NCI-H1694 treated with DMSO at 0.1 percent for 48 hours (cell line): ENCODE data around the gene ID3.

ENCODE experiments used
- DNase-seq: peaks from one replicate; lab custom pipeline; 2025; lab: John Stamatoyannopoulos, UW

ID3 gene, protein sequence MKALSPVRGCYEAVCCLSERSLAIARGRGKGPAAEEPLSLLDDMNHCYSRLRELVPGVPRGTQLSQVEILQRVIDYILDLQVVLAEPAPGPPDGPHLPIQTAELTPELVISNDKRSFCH

DNA sequence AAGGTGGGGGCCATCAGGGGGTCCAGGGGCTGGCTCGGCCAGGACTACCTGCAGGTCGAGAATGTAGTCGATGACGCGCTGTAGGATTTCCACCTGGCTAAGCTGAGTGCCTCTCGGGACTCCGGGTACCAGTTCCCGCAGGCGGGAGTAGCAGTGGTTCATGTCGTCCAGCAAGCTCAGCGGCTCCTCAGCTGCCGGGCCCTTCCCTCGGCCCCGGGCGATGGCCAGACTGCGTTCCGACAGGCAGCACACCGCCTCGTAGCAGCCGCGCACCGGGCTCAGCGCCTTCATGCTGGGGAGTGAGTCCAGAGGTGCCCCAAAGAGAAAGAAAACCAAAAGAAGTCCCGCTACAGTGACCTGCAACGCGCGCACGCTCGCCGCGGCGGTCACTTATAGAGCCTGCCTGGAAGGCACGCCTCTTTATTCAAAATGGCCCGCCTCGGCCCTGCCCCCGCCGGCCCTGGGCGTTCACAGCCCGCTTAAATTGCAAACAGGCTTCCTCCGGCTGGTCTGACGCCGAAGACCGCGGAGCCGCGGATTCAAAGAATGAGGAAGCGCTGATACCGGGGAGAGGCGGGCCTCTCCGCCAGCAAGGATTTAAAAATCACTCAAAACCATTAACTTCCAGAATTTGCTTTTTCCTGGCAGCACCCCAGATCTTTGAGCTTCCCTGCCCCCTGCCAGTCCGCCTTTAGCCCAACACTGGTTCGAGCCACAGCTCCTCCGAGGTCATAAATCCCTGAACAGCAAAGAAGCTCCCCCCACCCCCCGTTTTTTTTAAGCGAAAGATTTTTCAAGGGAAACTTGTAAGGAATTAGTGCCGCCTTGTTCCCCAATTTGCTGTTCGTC is at the start of gene ID3:
ID3 (minus strand) TSS at position 366 of the 849 bp plus-strand sequence; CDS start at position 291, 75 bp downstream.
- peak; percentile 80 for DNase-seq

DNA sequence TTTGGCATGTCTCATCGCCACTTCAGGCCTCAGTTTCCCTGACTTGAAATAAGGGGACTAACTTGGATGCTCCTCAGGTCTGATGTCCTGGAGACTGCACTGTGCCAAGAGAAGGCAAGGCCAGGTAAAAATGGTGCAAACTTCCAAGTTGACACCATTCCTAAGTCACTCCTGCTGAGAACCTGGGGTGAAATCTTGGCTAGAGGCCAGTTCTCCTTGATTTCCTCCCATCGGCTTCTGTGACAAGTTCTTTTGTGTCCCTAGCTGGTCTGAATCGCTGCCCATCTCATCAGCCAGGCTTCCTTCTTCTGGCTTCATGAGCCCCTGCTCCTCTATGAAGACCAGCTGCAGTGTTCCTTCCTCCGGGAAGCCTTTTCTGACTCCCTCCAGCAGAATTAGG is 48.6 kb upstream of the ID3 start:
- DNase-seq: no peak

DNA sequence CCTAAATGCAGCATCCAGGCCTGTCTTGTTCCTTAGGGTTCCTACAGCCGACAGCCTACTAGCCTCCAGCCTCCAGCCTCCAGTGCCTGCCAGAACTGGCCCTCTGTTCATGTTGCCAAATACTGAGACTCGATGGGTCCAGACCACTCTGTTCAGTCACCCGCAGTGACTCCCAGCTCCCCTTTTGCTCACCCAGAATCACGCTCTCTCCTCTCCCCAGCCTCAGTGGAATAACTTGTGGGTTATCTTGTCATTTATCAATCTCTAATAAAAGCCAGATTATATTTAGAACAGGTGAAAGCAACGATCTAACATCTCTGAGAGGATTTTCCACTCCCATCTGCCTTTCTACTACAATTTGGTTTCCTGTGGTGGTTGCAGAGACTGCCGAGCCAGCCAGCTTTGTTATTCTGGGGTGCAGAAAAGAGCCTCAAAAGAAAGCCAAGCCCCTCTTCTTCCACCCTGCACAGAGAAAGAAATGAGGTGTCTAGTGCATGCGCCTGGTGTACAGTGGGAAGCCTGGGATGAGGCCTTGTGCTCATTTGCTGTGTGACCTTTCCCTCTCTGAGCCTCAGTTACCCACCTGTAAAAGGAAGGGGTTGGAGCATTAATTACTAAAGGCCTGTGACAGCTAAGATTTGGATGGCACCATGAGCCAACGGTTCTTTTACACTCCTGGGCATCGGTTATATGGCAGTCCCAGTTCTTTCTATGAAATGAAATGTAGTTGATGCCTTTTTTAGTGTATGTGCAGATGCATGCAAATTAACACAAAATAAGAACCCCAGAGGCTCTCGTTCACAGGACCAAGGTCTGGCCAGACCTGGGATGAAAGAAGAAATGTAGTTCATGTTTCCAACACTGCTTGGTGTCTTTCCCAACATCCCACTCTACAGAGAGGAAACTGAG is 42.9 kb upstream of the ID3 start:
- DNase-seq: no peak

DNA sequence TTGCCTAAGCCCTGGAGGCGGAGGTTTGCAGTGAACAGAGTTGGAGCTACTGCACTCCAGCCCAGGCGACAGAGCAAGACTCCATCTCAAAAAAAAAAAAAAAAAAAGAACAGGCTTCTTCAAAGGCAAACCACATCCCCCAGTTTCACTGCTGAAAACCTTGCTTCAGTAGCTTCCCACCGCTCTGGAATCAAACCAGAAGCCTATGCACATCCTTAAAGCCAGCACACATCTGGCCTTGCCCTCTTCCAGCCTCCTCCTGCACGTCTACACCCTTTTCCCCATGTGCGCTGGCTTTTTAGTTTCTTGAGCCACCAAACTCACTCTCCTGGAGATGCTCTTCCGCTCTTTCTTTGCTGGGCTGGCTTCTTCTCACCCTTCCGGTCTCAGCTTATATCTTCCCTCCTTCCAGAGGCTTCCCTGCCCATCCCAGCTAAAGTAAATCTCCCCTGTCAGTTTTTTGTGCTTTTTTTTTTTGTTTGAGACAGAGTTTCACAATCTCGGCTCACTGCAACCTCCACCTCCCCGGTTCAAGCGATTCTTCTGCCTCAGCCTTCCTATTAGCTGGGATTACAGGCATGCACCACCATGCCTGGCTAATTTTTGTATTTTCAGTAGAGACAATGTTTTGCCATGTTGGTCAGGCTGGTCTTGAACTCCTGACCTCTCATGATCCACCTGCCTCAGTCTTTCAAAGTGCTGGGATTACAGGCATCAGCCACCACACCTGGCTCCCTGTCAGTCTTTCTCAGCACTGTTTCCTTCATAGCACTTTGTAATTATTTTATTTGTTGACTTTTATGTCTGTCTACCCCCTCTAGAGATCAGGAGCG is 42.0 kb upstream of the ID3 start:
- DNase-seq: no peak

DNA sequence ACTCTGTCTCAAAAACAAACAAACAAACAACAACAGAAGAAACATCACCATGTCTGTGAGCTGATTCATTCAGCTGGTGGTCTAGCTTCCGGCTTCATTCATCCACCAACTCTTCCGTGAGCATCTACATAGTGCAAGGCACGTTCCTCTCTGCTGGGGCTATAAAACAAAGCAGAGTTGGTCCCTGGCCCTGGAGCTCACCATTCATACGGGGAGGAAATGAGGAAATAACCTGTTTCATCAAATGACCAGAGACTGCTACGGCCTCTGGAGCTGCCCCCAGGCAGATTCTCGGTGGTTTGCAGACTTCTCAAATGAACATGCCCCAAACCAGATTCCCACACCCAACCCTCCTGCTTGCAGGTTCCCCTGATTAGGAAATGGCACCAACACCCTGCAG is 41.0 kb upstream of the ID3 start:
- no peak for DNase-seq

DNA sequence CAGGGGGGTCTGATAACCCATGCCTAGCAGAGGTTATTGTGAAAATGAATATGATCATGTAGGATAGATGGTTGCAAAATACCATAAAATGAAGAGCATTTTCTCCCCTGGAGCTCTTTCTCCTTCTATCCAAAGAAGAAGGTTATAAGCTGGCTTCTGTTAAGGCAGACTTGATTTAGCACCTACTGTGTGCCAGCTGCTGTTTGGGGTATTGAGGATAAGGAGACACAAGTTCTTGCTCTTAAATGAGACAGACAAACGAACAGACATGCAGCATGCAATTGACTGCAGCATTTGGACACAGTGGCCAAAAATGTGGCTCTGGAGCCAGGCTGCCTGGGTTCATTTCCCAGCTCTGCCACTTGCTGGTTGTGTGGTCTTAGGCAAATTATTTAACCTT is 39.8 kb upstream of the ID3 start:
- no peak for DNase-seq

DNA sequence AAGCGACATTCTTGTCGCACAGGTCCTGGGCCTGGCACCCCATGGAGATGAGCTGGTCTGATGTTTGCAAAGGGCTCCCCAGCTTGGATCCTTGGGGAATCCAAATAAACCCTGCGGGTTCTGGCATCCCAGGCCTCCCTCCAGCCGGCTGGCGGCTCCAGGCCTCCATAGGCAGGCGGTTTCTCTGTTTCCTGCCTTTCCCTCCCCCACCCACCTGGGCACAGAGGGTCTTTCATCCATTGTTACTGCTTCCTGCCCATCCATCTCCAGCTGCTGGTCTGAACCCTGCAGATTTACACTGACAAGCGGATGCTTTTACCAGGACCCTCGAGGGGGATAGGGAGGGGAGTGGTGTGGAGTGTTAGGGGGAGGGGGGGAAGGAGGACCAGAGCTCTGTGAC is 39.1 kb upstream of the ID3 start:
- DNase-seq: no peak

DNA sequence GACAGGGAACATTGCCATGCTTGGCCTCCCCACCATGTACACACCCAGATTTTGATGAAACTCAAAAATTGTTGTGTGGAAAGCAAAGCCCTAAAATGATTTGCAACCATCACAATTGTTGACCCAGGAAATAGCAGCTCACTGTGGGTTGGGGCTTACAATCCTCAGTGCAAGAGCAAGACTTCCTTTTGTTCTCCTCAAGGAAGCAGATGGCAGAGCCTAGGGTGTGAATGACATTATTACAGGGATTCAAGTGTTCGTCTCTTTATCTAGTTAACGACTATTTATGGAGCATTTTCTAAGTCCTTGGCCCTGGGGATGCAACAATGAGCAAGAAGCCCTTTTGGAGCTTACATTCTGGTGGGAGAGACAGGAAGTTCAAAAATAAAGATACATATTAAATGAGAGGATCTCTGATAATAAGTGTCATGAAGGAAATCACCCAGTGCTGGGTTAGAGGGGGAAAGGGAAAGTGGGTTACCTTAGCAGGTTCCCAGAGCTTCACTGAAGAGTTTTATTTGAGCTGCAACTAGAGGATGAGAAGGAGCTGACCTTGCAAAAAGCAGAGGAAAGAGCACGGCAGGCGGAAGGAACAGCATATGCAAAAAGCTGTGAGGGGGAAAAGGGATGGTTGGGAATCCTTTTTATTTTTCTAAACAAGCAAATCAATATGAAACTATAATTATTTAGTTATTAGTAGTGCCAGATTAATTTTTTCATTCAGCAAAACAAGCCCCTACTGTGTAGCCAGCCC is 38.5 kb upstream of the ID3 start:
- no peak for DNase-seq

DNA sequence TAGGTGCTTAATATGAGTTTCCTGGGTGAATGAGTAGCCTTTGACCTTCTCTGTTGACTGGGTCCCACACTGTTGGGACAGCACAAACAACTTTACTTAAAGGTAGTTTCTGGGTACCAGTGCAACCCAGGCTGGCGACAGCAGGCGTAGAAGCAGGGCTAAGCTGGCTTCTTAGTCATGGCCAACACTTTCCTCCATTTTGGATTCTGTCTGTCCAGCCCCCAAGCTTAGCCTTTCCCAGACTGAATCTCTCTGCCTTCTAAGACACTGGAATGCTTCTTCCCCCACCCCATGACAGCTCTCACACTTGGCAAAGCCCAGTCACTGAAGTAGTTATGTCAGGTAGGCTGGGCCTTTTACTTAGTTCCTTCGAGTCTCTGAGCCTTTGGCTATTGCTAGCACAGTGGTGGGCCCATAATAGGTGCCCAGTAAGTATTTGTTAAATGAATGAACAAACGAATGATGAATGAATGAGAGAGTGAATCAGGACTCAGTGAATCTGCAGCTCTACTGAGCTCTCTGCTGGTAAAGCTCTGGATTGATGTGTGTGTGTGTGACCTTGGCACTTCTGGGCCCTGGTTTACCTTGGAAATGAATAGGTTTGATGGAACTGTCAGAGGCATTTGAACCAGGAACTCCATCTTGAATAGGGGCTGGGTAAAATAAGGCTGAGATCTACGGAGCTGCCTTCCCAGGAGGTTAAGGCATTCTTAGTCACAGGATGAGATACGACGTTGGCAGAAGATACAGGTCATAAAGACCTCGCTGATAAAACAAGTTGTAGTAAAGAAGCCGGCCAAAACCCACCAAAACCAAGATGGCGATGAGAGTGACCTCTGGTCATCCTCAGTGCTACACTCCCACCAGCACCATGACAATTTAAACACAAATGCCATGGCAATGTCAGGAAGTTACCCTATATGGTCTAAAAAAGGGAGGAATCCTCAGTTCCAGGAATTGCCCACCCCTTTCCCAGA is 37.4 kb upstream of the ID3 start:
- DNase-seq: no peak

DNA sequence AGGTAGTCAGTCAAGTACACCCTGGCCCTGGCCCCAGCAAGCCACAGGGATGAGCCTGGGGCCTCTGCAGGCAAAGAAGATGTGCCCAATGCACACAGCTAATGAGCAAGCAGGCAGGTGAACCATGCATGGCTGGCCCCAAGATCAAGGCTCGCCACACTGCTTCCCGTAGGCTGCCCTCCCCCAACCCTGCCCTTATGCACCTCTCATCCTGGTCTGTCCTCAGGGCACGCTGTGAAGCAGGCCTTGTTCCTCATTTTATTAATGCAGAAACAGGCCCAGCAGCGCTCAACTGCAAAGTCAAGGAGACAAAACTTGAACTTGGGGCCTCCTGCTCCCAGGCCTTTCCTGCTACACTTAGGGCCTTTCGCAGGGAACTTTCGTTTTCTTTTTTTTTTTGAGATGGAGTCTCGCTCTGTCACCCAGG is 35.6 kb upstream of the ID3 start:
- no peak for DNase-seq

DNA sequence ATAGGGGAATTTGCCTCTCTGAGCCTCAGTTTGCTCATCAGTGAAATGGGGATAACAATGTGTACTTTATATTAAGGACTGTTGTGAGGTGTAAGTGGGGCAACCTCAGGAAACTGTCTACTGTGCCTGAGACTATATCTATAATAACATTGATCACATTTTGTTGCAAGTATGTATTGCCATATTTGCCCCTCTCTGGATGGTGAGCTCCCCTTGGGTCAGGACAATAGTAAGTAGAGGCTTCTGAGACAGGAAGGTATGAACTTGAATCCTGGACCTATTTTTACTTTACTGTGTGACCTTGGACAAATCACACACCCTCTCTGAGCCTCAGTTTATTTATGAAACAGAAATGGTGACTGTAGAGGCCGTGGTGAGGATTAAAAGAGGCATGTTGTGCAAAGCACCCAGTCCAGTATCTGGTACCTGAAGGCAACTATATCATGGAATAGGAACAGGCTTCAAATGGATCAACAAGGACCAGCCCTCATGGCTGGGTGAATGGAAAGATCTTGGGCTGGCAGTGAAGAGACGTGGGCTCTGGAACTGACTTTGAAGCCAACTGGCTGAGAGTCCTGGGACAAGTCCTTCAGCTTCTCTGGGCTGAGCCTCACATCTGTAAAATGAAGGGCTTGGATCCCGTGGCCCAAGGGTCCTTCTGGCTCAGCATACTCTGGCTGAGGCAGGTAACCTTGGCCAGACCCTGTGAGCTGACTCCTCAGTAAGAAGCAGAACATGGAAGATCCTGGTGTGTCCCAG is 35.0 kb upstream of the ID3 start:
- DNase-seq: no peak

DNA sequence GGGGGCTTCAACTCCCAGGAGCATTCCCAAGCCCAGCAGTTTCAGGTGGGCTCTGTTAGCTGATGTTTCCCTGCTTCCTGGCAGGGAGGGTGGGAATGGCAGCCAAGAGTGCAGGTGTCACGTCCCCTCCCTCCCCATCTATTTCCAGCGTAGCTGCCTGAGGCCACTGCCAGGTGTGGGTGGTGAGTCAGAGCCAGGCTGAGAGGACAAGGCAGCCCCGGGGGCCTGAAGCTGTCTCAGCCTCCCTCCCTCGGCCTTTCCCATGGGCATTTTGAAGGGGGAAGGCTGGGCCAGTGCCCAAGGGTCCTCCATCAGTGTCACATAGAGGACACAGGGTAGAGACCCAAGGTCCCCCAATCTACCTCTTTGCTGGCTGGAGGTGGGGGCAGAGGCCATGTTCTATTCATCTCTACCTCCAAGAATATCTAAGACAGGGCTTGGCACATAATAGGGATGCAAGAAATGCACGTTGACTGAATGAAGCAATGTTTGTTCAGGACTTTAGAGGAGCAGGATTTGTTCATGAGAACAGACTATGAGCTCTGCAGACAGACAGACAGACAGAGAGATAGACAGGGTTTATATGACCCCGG is 34.4 kb upstream of the ID3 start:
- no peak for DNase-seq

DNA sequence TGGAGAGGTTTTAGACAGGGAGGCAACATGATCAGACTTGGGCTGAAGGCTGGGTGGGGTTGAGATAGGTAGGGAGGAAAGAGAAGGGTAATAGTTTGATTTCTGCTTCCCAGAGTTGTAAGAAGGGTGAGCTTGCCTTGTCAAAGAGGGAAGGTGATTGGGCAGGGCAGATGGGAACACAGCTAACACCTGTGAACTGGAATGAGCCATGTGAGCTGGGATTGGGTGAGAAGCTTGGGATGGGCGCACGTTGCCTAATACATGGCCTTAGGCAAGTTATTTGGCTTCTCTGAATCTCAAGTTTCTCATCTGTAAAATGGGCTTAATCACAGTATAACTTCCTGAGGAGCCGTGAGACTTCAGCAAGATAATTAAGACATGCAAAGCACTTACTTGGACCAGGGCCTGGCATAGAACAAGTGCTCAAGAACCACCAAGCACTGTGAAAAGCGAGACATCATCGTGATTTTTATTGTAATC is 33.8 kb upstream of the ID3 start:
- DNase-seq: peak; percentile 38

DNA sequence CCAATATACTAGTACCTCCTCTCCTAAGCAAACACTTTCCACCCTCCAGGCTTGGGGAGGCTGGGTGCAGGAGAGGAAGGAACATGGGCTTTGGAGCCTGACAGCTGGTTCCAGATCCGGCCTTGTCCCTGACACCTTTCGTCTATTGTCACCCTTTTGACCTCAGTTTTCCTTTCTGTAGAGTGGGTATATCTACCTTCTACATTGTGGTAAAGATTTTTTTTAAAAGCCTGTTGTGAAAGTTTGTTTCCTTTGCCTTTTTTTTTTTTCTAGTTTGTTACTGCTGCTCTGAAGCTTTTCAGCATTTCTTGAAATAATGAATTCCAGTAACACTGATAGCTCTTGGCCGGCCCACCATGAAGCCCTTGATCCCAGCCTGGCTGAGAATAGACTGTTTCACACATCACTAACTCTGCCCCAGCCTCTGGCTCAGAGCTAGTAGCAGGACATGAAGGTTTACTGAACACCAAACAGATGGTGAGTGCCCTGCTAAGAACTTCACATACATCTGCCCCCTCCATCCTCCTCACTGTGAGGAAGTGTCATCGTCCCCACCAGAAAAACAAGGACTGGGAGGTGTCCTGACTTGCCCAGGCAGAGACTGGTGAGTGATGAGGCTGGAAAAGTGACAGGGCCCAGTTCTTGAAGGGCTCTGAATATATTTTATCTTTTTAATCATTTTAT is 33.0 kb upstream of the ID3 start:
- peak; percentile 78 for DNase-seq

DNA sequence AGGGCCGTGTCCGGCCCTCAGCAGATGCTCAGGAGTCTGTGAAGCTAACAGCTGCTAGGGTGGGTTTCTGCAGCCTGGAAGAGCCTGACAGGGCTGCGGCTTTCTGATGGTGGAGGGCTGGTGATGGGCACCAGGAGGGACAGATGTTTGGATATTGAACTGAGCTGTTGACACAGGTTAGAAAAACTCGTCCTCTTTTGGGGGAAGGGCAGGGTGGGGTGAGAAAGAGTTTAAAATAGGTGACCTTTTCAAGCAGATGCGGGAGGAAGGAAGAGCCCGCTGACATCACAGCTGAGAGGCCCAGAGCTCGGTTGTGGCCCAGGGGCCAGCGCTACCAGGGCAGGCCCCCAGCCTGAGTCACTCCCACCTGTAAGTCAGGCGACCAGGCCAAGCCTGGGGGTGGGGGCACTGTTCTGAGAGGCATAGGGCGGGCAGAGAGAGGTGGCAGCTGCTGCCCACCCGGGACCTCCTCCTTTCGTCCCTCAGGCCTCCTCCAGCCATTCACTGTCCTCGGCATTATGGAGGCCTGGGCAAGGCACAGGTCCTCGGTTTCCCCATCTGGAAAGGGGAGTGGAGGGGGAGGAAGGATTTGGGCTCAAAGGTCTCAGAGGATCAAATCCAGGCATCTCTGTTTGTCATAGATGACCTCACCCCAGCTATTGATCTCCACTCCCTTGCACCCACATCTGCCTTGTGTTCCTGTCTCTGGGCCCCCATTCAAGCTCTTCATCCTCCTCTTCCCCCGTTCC is 32.3 kb upstream of the ID3 start:
- DNase-seq: peak; percentile 47

DNA sequence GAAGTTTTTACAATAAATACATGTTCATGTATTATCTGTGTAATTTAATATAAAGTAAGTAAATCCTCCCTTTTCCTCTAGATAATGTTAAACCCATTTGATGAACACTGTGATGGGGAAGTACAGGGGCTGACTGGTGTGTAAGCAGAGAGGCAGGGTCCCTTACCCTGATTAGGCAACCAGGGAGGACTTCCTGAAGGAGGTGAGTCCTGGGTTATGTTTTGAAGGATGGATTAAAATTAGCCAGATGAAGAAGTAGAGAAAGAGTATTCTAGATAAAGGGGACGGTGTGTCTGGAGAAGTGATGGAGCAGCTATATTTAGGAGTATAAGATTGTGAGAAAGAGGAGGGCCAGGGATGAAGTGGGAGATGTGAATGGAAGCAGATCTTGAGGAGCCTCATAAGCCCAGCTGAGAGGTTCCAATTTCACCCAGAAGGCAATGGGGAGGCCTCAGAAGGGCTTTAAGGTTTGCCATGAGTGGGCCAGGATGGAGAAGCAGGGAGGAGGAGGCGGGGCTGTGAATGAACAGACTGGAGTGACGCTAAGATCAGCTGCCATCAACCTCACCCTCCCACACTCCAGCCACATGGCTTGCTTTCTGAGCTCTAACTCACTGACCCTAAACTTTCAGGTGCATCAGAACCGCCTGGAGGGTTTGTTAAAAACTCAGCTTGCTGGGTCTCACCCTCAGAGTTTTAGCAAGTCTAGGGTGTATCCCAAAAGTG is 30.9 kb upstream of the ID3 start:
- no peak for DNase-seq

DNA sequence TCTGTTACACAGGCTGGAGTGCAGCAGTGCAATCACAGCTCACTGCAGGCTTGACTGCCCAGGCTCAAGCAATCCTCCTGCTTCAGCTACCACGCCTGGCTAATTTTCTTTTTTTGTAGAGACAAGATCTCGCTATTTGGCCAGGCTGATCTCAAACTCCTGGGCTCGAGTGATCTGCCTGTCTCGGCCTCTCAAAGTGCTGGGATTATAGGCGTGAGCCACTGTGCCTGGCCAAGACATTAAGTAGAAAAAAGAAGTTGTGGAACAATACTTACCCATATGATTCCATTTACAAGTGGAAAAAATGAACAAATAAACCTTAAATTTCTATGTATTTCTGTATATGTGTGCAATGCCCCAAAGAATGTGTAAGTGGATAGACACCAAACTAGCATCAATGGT is 30.3 kb upstream of the ID3 start:
- no peak for DNase-seq
